ENCODE results near the gene HBA1.

- TF ChIP-seq POLR2A (IDR thresholded peaks at IDR 0.05) = no peak
- no peak for TF ChIP-seq CTCF (IDR thresholded peaks at IDR 0.05)
These were observed 44.4 kb upstream of the HBA1 start for GRCh38 chr16:132120-132519.

Measured in heart left ventricle (tissue), 13 donors.